HG02610 (cell line): Measurements from ENCODE around the gene RNF6.
"Not testable (repeated sequence)": the region's sequence is repeated elsewhere in the genome, so short reads cannot be mapped to it uniquely, and the experiment has no call there.

Experiments used
- ATAC-seq: cut with Tn5 transposase; IDR thresholded peaks from one replicate; pipeline ENCODE4 v1.9.1; 2021; ENCODE audit warnings: mild to moderate bottlenecking, moderate library complexity; ENCODE audit not compliant: unreplicated experiment

Gene RNF6

DNA sequence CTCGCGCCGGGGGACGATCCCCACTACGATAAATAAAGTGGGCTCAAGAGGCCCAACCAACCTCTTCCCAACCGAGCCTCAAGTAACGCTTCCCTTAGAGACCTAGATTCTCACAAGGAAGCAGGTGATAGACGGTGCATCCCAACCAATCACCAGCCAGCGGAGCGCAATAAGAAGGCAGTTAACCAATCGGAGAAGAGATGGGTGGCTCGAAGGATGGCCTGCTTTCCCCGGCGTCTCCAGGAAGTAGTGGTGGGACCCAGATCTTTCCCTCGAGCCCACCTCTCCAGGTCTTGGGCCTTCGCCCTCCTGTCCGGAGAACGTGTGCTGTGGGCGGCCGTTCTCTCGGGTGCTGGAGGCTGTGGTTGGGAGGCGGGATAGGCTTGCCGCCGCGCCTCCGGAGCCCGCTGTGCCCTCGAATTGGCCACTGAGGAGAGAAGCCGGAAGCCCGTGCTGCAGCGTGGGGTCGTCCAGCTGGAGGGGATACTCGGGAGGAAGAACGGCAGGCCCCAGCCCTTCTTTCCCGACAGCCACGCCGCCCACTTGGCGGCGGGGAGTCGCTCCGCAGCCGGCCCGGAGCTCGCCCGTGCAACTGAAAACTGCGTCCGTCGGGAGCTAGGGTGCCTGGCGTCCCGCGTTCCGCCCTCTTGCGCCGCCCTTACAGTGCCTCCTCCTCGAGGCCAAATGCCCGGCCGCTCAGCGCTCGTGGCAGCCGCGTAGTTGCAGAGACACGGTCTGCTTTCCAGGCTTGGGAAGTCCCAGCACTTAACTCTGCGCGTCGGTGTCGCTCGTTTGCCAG lies at the start of gene RNF6:
Gene RNF6 (minus strand): TSS at position 594 of the 799 bp plus-strand sequence. CDS start 2,665 bp downstream, outside the sequence.
- ATAC-seq = peak; percentile 98

DNA sequence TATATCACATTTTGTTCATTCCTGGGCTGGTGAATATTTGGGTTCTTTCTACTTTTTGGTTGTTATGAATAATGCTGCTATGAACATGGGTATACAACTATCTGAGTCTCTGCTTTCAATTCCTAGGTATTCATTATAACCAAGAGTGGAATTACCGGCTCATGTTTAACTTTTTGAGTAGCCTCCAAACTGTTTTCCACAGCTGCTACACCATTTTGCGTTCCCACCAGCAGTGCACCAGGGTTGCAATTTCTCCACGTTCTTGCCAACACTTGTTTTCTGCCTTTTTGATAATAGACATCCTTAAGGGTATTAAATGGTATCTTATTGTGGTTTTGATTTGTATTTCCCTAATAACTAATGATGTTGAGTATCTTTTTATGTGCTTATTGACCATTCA lies 48.6 kb upstream of the RNF6 start:
- no peak for ATAC-seq

DNA sequence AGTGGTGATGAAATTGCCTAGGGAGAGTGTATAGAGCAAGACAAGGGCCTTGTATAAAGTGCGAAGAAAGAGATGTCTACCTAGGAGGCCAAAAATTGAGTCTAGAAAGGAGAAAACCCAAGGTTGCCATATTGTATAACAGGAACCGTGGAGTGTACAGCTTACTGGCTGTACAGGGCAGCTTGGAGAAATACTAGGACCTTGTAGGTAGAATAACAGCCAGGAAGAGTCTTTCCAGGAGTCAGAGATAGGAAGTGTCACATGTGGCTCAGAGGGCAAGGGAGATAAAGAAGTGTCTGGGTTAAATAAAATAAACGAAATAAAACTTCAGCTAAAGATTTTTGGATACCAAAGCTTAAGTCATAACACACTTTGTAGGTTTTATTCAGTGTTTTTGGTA lies 44.2 kb upstream of the RNF6 start:
- no peak for ATAC-seq

DNA sequence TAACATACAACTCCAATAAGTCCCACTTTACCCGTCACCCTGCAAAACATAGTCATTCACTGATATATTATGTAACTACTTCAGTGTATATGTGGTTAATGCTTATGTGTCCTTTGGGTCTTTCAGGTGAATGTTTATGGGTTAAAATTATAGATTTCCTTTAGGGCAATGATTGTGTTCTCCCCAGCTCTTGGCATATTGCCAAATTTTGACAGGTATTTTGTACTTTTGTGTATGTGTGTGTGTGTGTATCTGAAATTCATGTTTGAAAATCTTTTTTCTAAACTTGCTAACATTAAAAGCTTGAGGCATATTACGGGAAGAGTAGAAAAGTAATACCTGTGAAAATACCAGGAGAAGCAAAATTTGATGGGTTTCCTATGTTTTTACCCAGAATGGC lies 40.0 kb upstream of the RNF6 start:
- no peak for ATAC-seq

DNA sequence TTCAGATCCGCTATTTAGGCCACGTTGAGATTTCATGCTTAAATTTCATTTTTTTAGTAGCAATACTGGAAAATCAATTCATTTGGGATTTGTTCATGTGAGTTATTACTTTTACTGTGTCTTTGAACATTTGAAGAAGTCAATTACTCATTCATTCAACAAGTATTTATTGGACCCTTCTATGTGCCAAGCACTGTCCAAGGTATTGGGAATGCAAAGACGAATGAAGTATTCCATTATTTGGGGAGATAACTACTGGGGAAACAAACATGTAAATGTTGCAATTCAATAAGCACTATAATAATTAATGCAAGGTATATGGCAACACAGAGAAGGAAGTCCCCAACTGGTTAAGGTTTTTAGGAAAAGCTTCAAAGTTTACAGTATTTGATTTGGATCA lies 37.5 kb upstream of the RNF6 start:
- no peak for ATAC-seq

DNA sequence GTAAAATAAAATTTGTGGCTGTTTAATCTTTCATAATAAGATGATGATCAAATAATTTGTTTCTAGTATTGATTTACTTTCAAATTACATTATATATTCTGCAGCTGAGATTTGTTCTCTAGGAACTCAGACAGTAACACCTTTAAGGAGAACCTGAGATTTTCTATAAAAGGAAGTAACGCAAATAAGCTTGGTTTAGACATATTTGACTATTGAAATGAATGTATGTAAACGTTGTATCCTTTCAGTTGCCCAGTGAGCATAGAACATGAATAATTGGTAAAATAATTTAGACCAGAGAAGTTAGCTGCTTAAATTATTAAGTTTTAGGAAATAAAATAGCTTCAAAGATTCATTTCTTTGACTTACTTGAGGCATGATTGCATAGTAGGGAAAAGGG lies 34.9 kb upstream of the RNF6 start:
- ATAC-seq = no peak

DNA sequence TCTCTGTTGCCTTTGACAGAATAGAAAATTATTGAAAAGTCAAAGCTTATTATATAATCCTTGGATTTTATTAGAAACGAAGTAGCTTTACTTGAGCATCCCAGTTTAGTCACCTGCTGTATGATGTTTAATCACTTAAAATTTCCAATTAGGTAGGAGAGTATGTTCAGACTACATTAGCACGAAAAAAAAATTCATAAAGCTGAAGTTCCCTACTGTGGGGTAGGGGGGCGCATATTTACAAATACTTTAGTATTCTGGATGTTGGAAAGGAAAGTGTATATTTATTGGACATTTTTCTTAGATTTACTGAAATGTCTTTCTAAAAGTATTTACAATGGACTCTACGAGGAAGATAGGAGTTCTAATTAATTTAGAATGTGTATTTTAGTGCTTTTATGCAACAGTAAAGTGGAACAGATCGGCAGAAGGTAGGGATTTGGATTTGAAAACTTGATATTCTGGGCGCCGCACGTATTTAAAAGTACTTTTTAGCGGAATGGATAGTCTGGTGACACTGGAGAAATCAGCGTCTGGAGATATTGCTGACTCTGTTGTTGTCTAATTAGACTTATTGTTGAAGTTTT lies 33.7 kb upstream of the RNF6 start:
- no peak for ATAC-seq

DNA sequence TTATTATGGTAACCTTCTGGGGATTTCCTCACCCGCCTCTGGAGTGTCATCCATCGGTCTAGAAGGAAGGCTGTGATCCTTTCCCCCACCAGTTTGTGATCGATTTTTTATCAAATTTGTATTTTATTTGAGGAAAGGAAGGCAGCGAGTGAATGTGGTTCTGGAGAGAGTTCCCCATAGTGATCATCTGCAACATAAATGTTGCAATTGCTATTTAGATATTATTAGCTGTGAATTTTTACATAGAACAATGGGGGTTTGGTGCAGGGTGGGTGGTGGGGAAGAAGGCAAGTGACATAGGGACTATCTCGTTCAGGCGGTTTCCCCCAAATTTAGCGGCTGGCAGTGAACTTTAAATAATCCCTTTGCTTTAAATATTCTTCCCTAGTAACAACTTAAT lies 33.0 kb upstream of the RNF6 start:
- ATAC-seq = no peak

DNA sequence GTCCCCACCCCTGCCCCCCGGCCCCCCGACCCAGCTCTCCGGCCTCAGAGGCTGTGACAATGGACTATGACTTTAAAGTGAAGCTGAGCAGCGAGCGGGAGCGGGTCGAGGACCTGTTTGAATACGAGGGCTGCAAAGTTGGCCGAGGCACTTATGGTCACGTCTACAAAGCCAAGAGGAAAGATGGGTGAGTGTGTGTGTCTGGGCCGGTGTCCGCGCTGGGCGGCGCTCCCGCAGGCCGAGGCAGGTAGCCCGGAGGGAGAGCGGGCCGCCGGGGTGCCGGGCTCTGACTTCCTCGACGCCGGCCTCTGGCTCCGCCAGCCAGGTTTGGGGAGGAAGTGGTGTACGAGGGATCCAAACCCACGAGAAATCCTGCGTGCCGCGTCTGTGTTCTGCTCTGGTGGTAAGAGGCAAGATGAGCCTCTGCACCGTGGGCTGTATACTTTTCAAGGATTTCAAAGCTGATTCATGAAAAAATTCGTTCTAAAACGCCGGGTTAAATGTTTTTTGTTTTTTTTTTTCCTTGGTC lies 32.5 kb upstream of the RNF6 start:
- ATAC-seq = peak; percentile 25

DNA sequence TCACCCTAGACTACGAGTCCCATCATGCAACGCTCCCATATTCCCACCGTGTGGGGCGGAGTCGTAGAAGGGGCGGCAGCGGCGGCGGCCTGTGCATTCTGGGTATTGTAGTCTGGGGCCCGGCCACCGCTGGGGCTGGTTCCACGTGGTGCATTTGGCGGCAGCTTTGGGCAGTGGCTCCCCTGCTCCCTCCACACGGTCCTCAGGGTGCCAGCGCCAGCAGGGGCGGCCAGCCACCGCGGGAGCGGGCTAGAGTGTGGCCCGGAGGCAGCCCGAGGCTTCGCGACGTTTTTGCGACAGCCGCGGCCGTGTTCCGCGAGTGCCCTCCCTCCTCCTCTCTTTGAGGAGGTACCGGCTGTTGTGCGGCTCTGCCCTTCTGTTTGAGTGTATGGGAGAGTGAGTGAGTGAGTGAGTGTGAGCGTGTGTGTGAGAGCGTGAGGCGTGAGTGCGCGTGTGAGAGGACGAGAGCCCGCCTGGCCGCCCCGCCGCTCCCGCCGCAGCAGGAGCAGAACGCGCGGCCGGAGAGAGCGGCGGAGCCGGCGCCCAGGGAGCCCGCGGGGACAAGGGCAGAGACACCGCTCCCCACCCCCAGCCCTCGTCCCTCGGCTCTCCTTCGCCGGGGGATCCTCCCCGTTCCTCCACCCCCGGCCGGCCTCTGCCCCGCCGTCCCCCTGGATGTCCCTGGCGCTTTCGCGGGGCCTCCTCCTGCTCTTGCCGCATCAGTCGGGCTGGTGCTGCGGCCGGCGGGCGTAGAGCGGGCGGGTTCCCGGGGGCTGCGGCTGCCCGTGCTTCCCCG lies 31.9 kb upstream of the RNF6 start, which contains the start of gene CDK8:
Gene CDK8 (plus strand): TSS at position 343 of the 796 bp plus-strand sequence. CDS start 513 bp downstream, outside the sequence.
- peak; percentile 89 for ATAC-seq

DNA sequence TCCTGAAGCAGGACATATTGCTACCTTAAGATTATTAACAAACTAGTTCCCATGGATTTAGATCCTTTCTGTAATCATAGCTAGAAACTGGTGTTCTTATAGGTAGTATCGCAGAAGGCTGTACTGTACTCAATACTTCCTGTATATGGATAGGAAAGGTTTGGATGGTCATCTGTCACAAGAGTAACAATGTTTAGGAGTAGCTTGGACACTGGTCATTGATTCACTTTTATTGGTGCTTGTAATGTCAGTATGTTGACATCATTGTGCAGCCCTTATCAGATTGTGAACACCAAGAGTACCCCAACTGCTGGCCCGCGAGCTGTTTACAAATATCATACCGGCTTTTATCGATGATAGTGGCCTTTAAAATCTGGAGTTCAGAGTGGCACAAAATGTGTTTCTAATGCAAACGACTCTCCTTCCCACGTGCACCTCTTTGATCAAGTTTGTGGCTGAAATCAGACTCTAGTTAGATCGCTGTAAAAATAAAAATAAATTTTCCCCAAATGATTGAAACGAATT lies 31.2 kb upstream of the RNF6 start:
- ATAC-seq = no peak

DNA sequence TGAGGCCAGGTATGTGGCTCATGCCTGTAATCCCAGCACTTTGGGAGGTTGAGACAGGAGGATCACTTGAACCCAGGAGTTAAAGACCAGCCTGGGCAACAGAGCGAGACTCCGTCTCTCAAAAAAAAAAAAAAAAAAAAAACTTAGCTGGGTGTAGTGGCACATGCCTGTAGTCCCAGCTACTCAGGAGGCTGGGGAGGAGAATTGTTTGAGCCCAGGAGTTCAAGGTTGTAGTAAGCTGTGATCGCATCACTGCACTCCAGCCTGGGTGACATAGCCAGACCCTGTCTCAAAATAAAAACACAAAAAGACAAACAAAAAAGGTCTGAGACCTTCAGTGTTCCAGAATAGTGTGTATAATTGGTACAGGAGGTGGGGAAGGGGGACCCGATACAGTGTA lies 29.9 kb upstream of the RNF6 start:
- not testable (repeated sequence) for ATAC-seq

DNA sequence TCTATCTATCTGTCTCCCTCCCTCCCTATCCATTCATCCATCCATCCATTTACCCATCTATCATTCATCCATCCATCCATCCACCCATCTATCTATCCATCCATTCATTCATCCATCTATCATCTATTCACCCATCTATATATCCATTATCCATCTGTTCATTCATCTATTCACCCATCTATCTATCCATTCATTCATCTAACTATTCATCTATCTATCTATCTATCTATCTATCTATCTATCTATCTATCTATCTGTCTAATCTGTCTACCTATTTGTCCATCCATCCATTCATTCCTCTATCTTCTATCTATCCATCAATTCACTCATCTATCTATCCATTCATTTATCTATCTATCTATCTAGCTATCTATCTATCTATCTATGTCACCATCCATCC lies 27.4 kb upstream of the RNF6 start:
- no peak for ATAC-seq

DNA sequence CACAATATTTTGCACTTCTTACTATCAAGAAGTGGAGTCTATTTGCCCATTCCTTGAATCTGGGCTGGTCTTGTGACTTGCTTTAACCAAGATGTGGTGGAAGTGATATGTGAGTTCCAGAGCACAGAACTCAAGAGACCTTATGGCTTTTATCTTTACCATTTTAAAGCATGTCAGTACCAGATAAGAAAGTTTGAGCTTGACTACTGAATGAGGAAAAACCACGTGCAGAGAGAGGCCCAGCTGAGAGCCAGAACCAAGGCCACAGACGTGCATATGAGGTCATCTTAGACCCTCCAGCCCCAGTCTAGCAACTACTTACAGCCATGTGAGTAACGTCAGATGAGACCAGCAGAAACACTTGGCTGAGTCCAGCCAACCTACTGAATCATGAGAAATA lies 25.5 kb upstream of the RNF6 start:
- no peak for ATAC-seq

DNA sequence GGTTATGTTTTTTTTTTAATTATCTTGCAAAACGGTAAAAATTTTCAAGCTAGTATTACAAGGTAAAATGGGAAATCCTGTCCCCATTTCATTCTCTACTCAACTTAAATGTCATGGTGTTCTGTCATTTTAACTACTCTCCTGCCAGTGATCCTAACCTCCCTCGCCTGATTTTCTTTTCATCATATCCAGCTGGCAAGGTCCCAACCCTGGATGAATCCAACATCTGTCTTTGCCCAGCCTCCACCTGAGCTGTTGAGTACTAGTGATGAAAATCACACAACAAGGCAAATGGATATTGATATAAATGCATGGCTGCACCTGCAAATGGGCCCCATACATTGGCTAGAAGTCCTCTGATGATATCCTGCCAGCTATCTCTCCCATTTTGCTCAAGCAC lies 24.9 kb upstream of the RNF6 start:
- ATAC-seq = no peak

DNA sequence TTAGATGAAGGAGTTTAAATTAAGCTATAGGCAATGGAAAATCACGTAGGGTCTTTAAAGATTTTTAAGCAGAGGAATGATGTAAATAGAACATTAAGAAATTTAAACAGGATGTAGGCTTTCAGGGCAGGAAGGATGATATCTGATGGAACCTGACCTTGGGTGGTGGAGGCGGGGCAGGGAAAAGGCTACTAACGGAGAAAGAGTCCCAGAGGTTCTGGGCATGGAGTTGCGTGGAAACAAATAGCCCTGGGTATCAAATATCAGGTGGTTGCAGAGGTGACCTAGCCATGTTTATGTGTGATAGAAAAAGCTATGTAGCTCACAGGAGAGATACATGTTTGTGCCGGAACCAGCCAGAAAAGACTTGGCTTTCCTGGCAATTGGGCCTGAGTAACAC lies 24.0 kb upstream of the RNF6 start:
- no peak for ATAC-seq

DNA sequence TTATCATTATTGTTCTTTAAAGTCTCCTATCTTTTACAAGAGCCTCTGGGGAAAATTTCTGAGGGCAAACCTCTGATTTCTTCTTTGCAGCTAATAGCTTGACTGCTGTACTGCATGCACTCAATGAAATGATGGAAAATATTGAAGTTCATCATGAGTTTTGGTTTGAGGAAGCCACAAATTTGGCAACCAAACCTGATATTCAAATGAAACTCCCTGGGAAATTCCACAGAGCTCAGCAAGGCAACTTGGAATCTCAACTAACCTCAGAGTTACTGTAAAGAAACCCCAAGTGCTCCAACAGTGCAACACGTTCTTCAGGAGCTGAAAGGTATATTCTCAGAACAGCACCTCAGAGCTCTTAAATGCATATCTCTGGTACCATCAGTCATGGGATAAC lies 14.2 kb upstream of the RNF6 start:
- ATAC-seq = no peak

DNA sequence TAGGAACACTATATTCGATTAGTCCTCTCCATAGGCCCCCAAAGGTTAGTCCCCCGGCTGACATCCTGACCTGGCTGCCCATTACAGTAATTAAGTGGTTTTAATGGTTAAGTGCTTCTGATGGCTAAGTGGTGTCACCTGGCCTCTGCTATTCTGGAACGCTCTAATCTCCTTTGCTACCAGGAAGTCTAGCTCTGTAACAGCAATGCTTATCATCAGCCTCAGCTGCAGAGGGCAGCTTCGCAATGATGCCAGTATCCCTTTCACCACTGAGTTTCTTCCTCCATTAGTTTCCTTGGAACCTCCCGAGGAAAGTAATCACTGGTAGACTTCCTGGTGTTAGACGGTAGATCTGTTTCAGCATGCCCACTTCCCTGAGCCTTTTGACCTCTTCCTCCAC lies 8.6 kb upstream of the RNF6 start:
- ATAC-seq = no peak

DNA sequence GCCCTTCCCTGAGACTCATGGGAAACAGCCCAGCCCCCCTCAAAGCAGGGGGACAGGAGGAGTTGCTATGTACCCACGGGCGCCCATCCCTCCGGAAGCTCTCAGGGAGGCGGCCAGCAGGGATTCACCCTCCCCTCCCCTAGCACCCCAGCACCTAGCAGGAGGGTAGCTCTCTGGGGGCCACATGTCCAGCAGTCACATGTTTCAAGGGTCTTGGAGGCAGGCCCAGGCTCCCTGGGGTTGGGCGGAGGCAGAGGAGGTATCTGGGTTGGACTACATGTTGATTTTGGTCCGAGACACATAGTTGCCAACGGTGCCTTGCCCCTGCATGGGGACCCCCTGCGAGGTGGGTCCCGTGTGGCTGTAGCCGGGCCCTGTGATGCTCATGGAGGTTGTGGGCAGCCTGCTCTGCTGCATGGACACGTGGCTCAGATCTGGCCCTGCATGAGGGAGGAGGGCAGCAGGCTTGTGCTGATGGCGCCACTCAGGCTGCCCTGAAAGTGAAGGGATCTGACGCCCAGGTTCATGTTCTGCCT lies 7.0 kb upstream of the RNF6 start:
- ATAC-seq = no peak

DNA sequence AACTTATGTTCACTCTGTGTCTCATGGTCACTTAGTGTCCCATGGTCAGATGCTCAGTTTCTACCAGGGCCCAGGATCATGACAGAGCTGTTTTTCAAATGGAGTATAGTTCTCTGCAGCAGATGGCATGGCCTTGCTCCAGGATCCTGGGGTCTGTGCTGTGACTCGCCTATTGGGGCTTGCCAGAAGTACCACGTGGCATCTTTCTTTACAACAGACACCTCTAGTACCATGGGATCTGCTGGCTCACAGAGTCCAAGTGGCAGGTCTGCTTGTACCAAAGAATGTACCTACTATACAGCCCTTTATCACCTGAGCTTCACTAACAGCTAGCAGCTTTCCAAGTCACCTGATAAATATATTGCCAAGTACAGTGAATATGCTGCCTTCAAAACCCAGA lies 6.0 kb upstream of the RNF6 start:
- ATAC-seq = no peak
